Uterus (tissue), 4 donors: ENCODE data around the gene CDH6. TPM values are rescaled to one million over a fixed set of nuclear protein-coding genes. Genes with fewer than 3 reads are reported as not detected.

Source experiments
- DNase-seq, 2 donors: peaks; one replicate each; pipeline ENCODE4 v3.0.0-alpha.2; 2019 to 2020
- H3K27ac ChIP-seq, 2 donors: fragments of 200-600 bp; sonication (generic); 1 replicate in 1 of 2; 2 replicates in 1 of 2; pipeline ENCODE4 v1.5.1; 2016 to 2018
- H3K27me3 ChIP-seq, 2 donors: fragments of 200-600 bp; sonication (generic); one replicate each; pipeline ENCODE4 v1.5.1; 2018 to 2019; ENCODE audit warnings: control low read depth in 1 of 2
- H3K36me3 ChIP-seq, 2 donors: fragments of 200-600 bp; sonication (generic); one replicate each; pipeline ENCODE4 v1.5.1; 2019; ENCODE audit warnings: control low read depth in 1 of 2
- H3K4me1 ChIP-seq, 2 donors: fragments of 200-600 bp; sonication (generic); one replicate each; pipeline ENCODE4 v1.5.1; 2018 to 2019; ENCODE audit warnings: control low read depth in 1 of 2
- H3K4me3 ChIP-seq, 2 donors: fragments of 200-600 bp; sonication (generic); 1 replicate in 1 of 2; 2 replicates in 1 of 2; pipeline ENCODE4 v1.5.1; 2018 to 2019; ENCODE audit warnings: mild to moderate bottlenecking in 1 of 2
- H3K9me3 ChIP-seq, 2 donors: fragments of 200-600 bp; sonication (generic); one replicate each; pipeline ENCODE4 v1.5.1; 2019; ENCODE audit warnings: control low read depth in 1 of 2
- POLR2A ChIP-seq, 2 donors: fragments of 450-650 bp; IDR thresholded peaks; one replicate each; pipeline ENCODE4 v1.6.1; 2016; ENCODE audit warnings: antibody characterized with exemption in 2 of 2, mild to moderate bottlenecking in 1 of 2, moderate library complexity in 1 of 2
- intact Hi-C: fragments of 100-400 bp; cut with DNase I; formaldehyde crosslinking; loops from one replicate; pipeline ENCODE4 v1.15.1; 2023; ENCODE audit warnings: low total_unique reads
- total RNA-seq, 4 donors: library from RNA; depleted of rRNA in 3 of 4; stranded (reverse); fragments of >200 nt in 3 of 4; gene quantifications; one replicate each; pipeline versions ENCODE4 v1.1.0 to v1.2.4, GENCODE V29; 2014 to 2023
- TF ChIP-seq, protein P1 (sequence below), 4 experiments: fragments of 200-600 bp in 2 of 4; fragments of 450-650 bp in 2 of 4; sonication (generic) in 2 of 4; IDR thresholded peaks; one replicate each; pipeline ENCODE4 v1.5.1; 2016 to 2019; ENCODE audit warnings: antibody characterized with exemption in 4 of 4, mild to moderate bottlenecking in 2 of 4, moderate library complexity in 1 of 4
- donor health status: DM: yes; HTN: yes; CAD: no.

Gene CDH6
- total RNA-seq, 4 donors from 2014 or later, result 2.1 to 23.4 (median 7.0) TPM

DNA sequence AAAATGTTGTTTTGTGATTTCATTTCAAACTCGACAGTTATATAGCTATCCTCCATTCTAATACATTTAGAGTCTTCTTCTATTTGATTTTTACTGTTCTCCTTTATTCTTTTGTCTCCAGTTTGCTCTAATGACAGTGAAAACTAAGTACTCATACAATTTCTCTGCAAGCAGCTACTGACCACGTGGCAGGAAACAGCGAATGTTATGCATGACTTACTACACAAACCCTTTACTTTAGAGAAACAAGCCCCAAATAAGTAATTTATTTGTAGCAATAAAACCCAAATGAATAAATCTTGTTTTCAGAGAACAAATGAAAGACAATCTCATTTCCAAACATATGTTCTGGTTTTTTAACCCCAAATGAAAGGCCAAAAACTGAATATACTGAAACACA lies 41.9 kb downstream of the CDH6 start:
- intact Hi-C loops, result no loop called here
- Histone ChIP-seq H3K4me1 (no peaks in the 10 kb centered on the region), H3K4me3 (no peak overlapping the region), H3K27me3 (no peaks in the 10 kb centered on the region), H3K9me3 (no peaks in the 10 kb centered on the region), H3K27ac (no peak overlapping the region), H3K36me3 (no peaks in the 10 kb centered on the region)
- TF ChIP-seq POLR2A (IDR thresholded peaks at IDR 0.05), result no peak
- TF ChIP-seq, protein P1, sequence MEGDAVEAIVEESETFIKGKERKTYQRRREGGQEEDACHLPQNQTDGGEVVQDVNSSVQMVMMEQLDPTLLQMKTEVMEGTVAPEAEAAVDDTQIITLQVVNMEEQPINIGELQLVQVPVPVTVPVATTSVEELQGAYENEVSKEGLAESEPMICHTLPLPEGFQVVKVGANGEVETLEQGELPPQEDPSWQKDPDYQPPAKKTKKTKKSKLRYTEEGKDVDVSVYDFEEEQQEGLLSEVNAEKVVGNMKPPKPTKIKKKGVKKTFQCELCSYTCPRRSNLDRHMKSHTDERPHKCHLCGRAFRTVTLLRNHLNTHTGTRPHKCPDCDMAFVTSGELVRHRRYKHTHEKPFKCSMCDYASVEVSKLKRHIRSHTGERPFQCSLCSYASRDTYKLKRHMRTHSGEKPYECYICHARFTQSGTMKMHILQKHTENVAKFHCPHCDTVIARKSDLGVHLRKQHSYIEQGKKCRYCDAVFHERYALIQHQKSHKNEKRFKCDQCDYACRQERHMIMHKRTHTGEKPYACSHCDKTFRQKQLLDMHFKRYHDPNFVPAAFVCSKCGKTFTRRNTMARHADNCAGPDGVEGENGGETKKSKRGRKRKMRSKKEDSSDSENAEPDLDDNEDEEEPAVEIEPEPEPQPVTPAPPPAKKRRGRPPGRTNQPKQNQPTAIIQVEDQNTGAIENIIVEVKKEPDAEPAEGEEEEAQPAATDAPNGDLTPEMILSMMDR (IDR thresholded peaks at IDR 0.05), result no peak
- no peak for DNase-seq

DNA sequence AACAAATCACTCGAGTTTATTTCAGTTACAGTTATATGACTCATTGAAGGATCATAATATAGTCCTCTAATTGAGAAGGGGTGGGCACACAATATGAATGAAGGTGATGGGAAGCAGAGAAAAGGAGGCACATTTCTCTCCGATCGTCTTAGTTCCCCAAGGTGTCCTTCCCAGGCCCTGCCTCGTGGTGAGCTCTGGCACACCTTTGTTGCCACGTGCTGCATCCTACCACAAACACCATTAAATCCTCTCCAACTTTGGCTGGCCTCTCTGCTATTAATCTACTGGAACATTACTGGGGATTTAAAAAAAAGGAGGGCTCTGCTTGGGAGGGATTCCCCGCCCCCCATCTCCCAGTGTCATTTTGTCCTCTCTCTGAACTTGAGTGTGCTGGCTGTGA lies 42.9 kb downstream of the CDH6 start:
- DNase-seq, result no peak
- no peak overlapping the region for H3K4me3 ChIP-seq
- H3K4me1 ChIP-seq, result no peaks in the 10 kb centered on the region
- TF ChIP-seq, protein P1 (IDR thresholded peaks at IDR 0.05), result no peak
- TF ChIP-seq POLR2A (IDR thresholded peaks at IDR 0.05), result no peak
- no peaks in the 10 kb centered on the region for H3K9me3 ChIP-seq
- intact Hi-C loops, result no loop called here
- no peaks in the 10 kb centered on the region for H3K27me3 ChIP-seq
- no peaks in the 10 kb centered on the region for H3K36me3 ChIP-seq
- H3K27ac ChIP-seq, result no peak overlapping the region

GRCh38 chr5:31237174-31237573 lies 43.7 kb downstream of the CDH6 start:
- no peaks in the 10 kb centered on the region for H3K4me1 ChIP-seq
- intact Hi-C loops, result no loop called here
- no peak overlapping the region for H3K27ac ChIP-seq
- H3K4me3 ChIP-seq, result no peak overlapping the region
- no peaks in the 10 kb centered on the region for H3K9me3 ChIP-seq
- no peak for TF ChIP-seq POLR2A (IDR thresholded peaks at IDR 0.05)
- TF ChIP-seq, protein P1 (IDR thresholded peaks at IDR 0.05), result no peak
- no peak for DNase-seq
- H3K36me3 ChIP-seq, result no peaks in the 10 kb centered on the region
- H3K27me3 ChIP-seq, result no peaks in the 10 kb centered on the region

GRCh38 chr5:31238497-31238896 lies 45.0 kb downstream of the CDH6 start:
- Histone ChIP-seq H3K4me1 (no peaks in the 10 kb centered on the region), H3K9me3 (no peaks in the 10 kb centered on the region), H3K27me3 (no peaks in the 10 kb centered on the region), H3K36me3 (no peaks in the 10 kb centered on the region), H3K4me3 (no peak overlapping the region), H3K27ac (no peak overlapping the region)
- no peak for DNase-seq
- TF ChIP-seq POLR2A (IDR thresholded peaks at IDR 0.05), result no peak
- TF ChIP-seq, protein P1 (IDR thresholded peaks at IDR 0.05), result no peak
- intact Hi-C loops, result no loop called here

GRCh38 chr5:31244921-31245320 lies 51.4 kb downstream of the CDH6 start:
- no peak for DNase-seq
- H3K9me3 ChIP-seq, result no peaks in the 10 kb centered on the region
- no peaks in the 10 kb centered on the region for H3K27me3 ChIP-seq
- no peaks in the 10 kb centered on the region for H3K36me3 ChIP-seq
- TF ChIP-seq, protein P1 (IDR thresholded peaks at IDR 0.05), result no peak
- TF ChIP-seq POLR2A (IDR thresholded peaks at IDR 0.05), result no peak
- H3K4me3 ChIP-seq, result no peak overlapping the region
- no peak overlapping the region for H3K27ac ChIP-seq
- intact Hi-C loops, result no loop called here
- no peaks in the 10 kb centered on the region for H3K4me1 ChIP-seq
